ENCODE data around the gene ALOXE3.

Gene ALOXE3

GRCh38 chr17:8091033-8091687 lies 27.2 kb downstream of the ALOXE3 start:
- no peak for TF ChIP-seq CTCF (IDR thresholded peaks at IDR 0.05; ENCODE audit: poor library complexity, severe bottlenecking)
- Histone ChIP-seq H3K36me3 (ENCODE audit: low read depth) (no peaks in the 10 kb centered on the region), H3K4me1 (ENCODE audit: insufficient read depth, poor library complexity, severe bottlenecking) (no peaks in the 10 kb centered on the region), H3K27ac (ENCODE audit: poor library complexity, severe bottlenecking) (no peak overlapping the region), H3K4me3 (ENCODE audit: severe bottlenecking) (no peak overlapping the region), H3K9me3 (ENCODE audit: severe bottlenecking) (no peaks in the 10 kb centered on the region), H3K27me3 (ENCODE audit: insufficient read depth, poor library complexity, severe bottlenecking) (no peaks in the 10 kb centered on the region)
- ATAC-seq (ENCODE audit: low read depth) (no peak), DNase-seq (ENCODE audit: low spot score) (no peak)

- no peaks in the 10 kb centered on the region for H3K4me1 ChIP-seq (ENCODE audit: insufficient read depth, poor library complexity, severe bottlenecking)
- no peaks in the 10 kb centered on the region for H3K27me3 ChIP-seq (ENCODE audit: insufficient read depth, poor library complexity, severe bottlenecking)
- TF ChIP-seq CTCF (IDR thresholded peaks at IDR 0.05; ENCODE audit: poor library complexity, severe bottlenecking), result no peak
- H3K36me3 ChIP-seq (ENCODE audit: low read depth), result no peaks in the 10 kb centered on the region
- H3K9me3 ChIP-seq (ENCODE audit: severe bottlenecking), result no peaks in the 10 kb centered on the region
- no peak overlapping the region for H3K27ac ChIP-seq (ENCODE audit: poor library complexity, severe bottlenecking)
- DNase-seq (ENCODE audit: low spot score) (no peak), ATAC-seq (ENCODE audit: low read depth) (no peak)
- no peak overlapping the region for H3K4me3 ChIP-seq (ENCODE audit: severe bottlenecking)
Observed at GRCh38 chr17:8089728-8090127, 28.6 kb downstream of the ALOXE3 start.

GRCh38 chr17:8087952-8088230 lies 30.4 kb downstream of the ALOXE3 start:
- H3K36me3 ChIP-seq (ENCODE audit: low read depth), result no peaks in the 10 kb centered on the region
- no peaks in the 10 kb centered on the region for H3K4me1 ChIP-seq (ENCODE audit: insufficient read depth, poor library complexity, severe bottlenecking)
- DNase-seq (ENCODE audit: low spot score), result no peak
- H3K27ac ChIP-seq (ENCODE audit: poor library complexity, severe bottlenecking), result no peak overlapping the region
- H3K4me3 ChIP-seq (ENCODE audit: severe bottlenecking), result no peak overlapping the region
- H3K9me3 ChIP-seq (ENCODE audit: severe bottlenecking), result no peaks in the 10 kb centered on the region
- TF ChIP-seq CTCF (IDR thresholded peaks at IDR 0.05; ENCODE audit: poor library complexity, severe bottlenecking), result no peak
- ATAC-seq (ENCODE audit: low read depth), result no peak
- no peaks in the 10 kb centered on the region for H3K27me3 ChIP-seq (ENCODE audit: insufficient read depth, poor library complexity, severe bottlenecking)

GRCh38 chr17:8087075-8087951 lies 31.0 kb downstream of the ALOXE3 start, which contains the start of gene ALOX12B:
ALOX12B (minus strand) TSS chr17:8087716; CDS start chr17:8087442, 274 bp downstream.
- Histone ChIP-seq H3K9me3 (ENCODE audit: severe bottlenecking) (no peaks in the 10 kb centered on the region), H3K4me3 (ENCODE audit: severe bottlenecking) (no peak within 1 kb of the TSS), H3K27me3 (ENCODE audit: insufficient read depth, poor library complexity, severe bottlenecking) (no peaks in the 10 kb centered on the region), H3K27ac (ENCODE audit: poor library complexity, severe bottlenecking) (no peak within 1 kb of the TSS), H3K36me3 (ENCODE audit: low read depth) (no peaks in the 10 kb centered on the region), H3K4me1 (ENCODE audit: insufficient read depth, poor library complexity, severe bottlenecking) (no peaks in the 10 kb centered on the region)
- DNase-seq (ENCODE audit: low spot score) (no peak), ATAC-seq (ENCODE audit: low read depth) (peak; percentile 38; the same call in 1 of the 3 replicates)
- no peak for TF ChIP-seq CTCF (IDR thresholded peaks at IDR 0.05; ENCODE audit: poor library complexity, severe bottlenecking)

GRCh38 chr17:8084250-8084649 lies 34.1 kb downstream of the ALOXE3 start:
- Histone ChIP-seq H3K27me3 (ENCODE audit: insufficient read depth, poor library complexity, severe bottlenecking) (no peaks in the 10 kb centered on the region), H3K9me3 (ENCODE audit: severe bottlenecking) (no peaks in the 10 kb centered on the region), H3K27ac (ENCODE audit: poor library complexity, severe bottlenecking) (no peak overlapping the region), H3K4me1 (ENCODE audit: insufficient read depth, poor library complexity, severe bottlenecking) (no peaks in the 10 kb centered on the region), H3K36me3 (ENCODE audit: low read depth) (no peaks in the 10 kb centered on the region), H3K4me3 (ENCODE audit: severe bottlenecking) (no peak overlapping the region)
- ATAC-seq (ENCODE audit: low read depth) (no peak), DNase-seq (ENCODE audit: low spot score) (no peak)
- no peak for TF ChIP-seq CTCF (IDR thresholded peaks at IDR 0.05; ENCODE audit: poor library complexity, severe bottlenecking)

Data from RWPE2 (cell line).